Spleen (tissue), 11 donors: ENCODE data around the gene TRAF3IP3. TPM values are rescaled to one million over a fixed set of nuclear protein-coding genes. Genes with fewer than 3 reads are reported as not detected.

Experiments used
- DNase-seq: peaks from one replicate; pipeline ENCODE4 v3.0.0-alpha.2; 2020
- H3K27ac ChIP-seq, 8 donors: fragments of 200-600 bp; sonication (generic) in 7 of 8; 1 replicate in 4 of 8; 2 replicates in 4 of 8; pipeline versions ENCODE4 v1.5.0 to v1.8.0; 2016 to 2021; ENCODE audit warnings: inconsistent platforms in 4 of 8, mild to moderate bottlenecking in 4 of 8, moderate library complexity in 1 of 8
- H3K27me3 ChIP-seq, 7 donors: fragments of 200-600 bp; sonication (generic) in 6 of 7; replicated peaks in 1 of 7; 1 replicate in 4 of 7; 2 replicates in 3 of 7; pipeline versions ENCODE4 v1.5.0 to v1.8.0; 2016 to 2021; ENCODE audit warnings: inconsistent platforms in 3 of 7, mild to moderate bottlenecking in 1 of 7
- H3K36me3 ChIP-seq, 6 donors: fragments of 200-600 bp; sonication (generic) in 5 of 6; 1 replicate in 4 of 6; 2 replicates in 2 of 6; pipeline versions ENCODE4 v1.5.0 to v1.8.0; 2016 to 2021; ENCODE audit warnings: inconsistent platforms in 2 of 6
- H3K4me1 ChIP-seq, 6 donors: fragments of 200-600 bp; sonication (generic) in 5 of 6; 1 replicate in 3 of 6; 2 replicates in 3 of 6; pipeline versions ENCODE4 v1.5.0 to v1.8.0; 2016 to 2021; ENCODE audit warnings: inconsistent platforms in 3 of 6
- H3K4me3 ChIP-seq, 8 donors: fragments of 200-600 bp; sonication (generic) in 7 of 8; 1 replicate in 4 of 8; 2 replicates in 4 of 8; pipeline versions ENCODE4 v1.5.0 to v1.8.0; 2016 to 2021; ENCODE audit warnings: inconsistent platforms in 4 of 8, mild to moderate bottlenecking in 4 of 8, moderate library complexity in 2 of 8
- H3K9me3 ChIP-seq, 8 donors: fragments of 200-600 bp; sonication (generic) in 7 of 8; 1 replicate in 4 of 8; 2 replicates in 4 of 8; pipeline versions ENCODE4 v1.5.0 to v1.8.0; 2016 to 2021; ENCODE audit warnings: inconsistent platforms in 4 of 8
- POLR2A ChIP-seq, 3 donors: fragments of 450-650 bp; IDR thresholded peaks; one replicate each; pipeline ENCODE4 v1.5.1; 2017; ENCODE audit warnings: antibody characterized with exemption in 3 of 3, mild to moderate bottlenecking in 1 of 3
- POLR2AphosphoS5 ChIP-seq, 3 donors: sonication (generic); formaldehyde crosslinking; IDR thresholded peaks; one replicate each; pipeline ENCODE4 v1.5.1; 2017; ENCODE audit warnings: antibody characterized with exemption in 3 of 3
- WGBS, 5 donors: extraction: QIAGEN DNeasy Blood & Tissue Kit in 3 of 5; methylation state at CpG; one replicate each; pipeline versions ENCODE4 v1.1.5 to v1.1.7; 2013 to 2018; 5-methylcytosine and 5-hydroxymethylcytosine counted together
- intact Hi-C: fragments of 100-400 bp; cut with DNase I; formaldehyde crosslinking; loops from one replicate; pipeline ENCODE4 v1.15.0; 2023; ENCODE audit warnings: low total_unique reads
- polyA plus RNA-seq, 3 donors: library from polyadenylated mRNA; stranded (reverse); fragments of 200-250 nt; gene quantifications; one replicate each; pipeline ENCODE4 v1.2.1, GENCODE V29; 2013
- total RNA-seq, 7 donors: library from RNA; depleted of rRNA in 3 of 7; stranded (reverse); fragments of >200 nt in 3 of 7; fragmentation: NEBNext Ultra II Directional in 4 of 7; extraction: Animal tissue kit (Norgen Biotek cat#: 25700) in 4 of 7; gene quantifications; one replicate each; pipeline versions ENCODE4 v1.1.0 to v1.2.1, GENCODE V29; 2016 to 2021
- TF ChIP-seq, protein P1 (sequence below), 11 experiments: fragments of 200-600 bp in 7 of 11; fragments of 450-650 bp in 4 of 11; sonication (generic) in 4 of 11; IDR thresholded peaks in 8 of 11; conservative IDR thresholded peaks in 3 of 11; 1 replicate in 7 of 11; 2 replicates in 4 of 11; pipeline versions ENCODE4 v1.4.0 to v1.8.0; 2016 to 2021; ENCODE audit warnings: antibody characterized with exemption in 11 of 11, inconsistent platforms in 4 of 11, mild to moderate bottlenecking in 1 of 11
- donor health status: healthy with polysubstance abuse.
- donor health status: DM: no; HTN: no; CAD: no; lungs with moderate emphysema.
- donor health status: DM: no; HTN: no; CAD: no.
- donor health status: Bipolar disorder and iron deficiency.
- donor health status: healthy.
- donor health status: DM: no; HTN: no; CAD: no.
- donor health status: DM: yes; HTN: yes; CAD: no.

TRAF3IP3 gene
- total and polyA plus RNA-seq, 10 donors = 95.4 to 189 (median 108) TPM

DNA sequence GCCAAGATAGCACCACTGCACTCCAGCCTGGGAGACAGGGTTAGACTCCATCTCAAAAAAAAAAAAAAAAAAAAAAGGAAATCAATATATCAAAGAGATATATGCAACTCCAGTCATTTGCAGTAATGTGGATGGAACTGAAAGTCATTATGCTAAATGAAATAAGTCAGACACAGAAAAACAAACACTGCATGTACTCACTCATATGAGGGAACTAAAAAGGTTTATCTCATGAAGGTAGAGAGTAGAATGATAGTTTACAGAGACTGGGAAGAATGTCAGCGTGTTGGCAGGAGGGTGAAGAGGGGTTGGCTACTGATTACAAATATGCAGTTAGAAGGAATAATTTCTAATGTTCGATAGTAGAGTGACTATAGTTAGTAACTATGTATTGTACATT lies 38.0 kb upstream of the TRAF3IP3 start:
- no peak overlapping the region for H3K27ac ChIP-seq
- intact Hi-C loops = no loop called here
- DNase-seq = no peak
- no peaks in the 10 kb centered on the region for H3K9me3 ChIP-seq
- 83 to 87% (median 84%) methylated on average over 2 of the region's 2 CpGs for WGBS, 5 donors
- H3K27me3 ChIP-seq = no peaks in the 10 kb centered on the region
- TF ChIP-seq POLR2A (IDR thresholded peaks at IDR 0.05) (no peak), POLR2AphosphoS5 (IDR thresholded peaks at IDR 0.05) (no peak)
- TF ChIP-seq, protein P1, sequence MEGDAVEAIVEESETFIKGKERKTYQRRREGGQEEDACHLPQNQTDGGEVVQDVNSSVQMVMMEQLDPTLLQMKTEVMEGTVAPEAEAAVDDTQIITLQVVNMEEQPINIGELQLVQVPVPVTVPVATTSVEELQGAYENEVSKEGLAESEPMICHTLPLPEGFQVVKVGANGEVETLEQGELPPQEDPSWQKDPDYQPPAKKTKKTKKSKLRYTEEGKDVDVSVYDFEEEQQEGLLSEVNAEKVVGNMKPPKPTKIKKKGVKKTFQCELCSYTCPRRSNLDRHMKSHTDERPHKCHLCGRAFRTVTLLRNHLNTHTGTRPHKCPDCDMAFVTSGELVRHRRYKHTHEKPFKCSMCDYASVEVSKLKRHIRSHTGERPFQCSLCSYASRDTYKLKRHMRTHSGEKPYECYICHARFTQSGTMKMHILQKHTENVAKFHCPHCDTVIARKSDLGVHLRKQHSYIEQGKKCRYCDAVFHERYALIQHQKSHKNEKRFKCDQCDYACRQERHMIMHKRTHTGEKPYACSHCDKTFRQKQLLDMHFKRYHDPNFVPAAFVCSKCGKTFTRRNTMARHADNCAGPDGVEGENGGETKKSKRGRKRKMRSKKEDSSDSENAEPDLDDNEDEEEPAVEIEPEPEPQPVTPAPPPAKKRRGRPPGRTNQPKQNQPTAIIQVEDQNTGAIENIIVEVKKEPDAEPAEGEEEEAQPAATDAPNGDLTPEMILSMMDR (IDR thresholded peaks at IDR 0.05 in 8 of 11, conservative IDR thresholded peaks at IDR 0.05 in 3 of 11) = no peak
- H3K36me3 ChIP-seq = no peaks in the 10 kb centered on the region
- no peak overlapping the region for H3K4me3 ChIP-seq
- H3K4me1 ChIP-seq = no peaks in the 10 kb centered on the region

DNA sequence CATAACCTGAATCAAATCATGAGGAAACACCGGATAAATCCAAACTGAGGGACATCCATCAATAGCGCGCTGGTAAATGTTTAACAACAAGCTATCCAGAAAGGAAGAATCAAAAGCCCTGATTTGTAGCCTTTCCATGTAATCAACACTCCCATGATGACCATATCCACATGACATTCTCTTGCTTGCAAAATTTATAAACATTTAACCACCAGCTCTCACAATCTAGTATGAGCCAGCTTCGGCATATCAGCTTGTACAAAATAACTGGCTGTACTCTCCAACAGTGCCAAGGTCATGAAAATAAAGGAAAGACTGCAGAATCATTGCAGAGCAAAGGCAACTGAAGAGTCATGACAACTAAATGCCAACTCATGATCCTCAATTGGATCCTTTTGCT lies 35.5 kb upstream of the TRAF3IP3 start:
- Histone ChIP-seq H3K4me1 (no peaks in the 10 kb centered on the region), H3K27ac (no peak overlapping the region), H3K36me3 (no peaks in the 10 kb centered on the region), H3K4me3 (no peak overlapping the region), H3K27me3 (no peaks in the 10 kb centered on the region), H3K9me3 (no peaks in the 10 kb centered on the region)
- DNase-seq = no peak
- intact Hi-C loops = no loop called here
- TF ChIP-seq POLR2A (IDR thresholded peaks at IDR 0.05) (no peak), POLR2AphosphoS5 (IDR thresholded peaks at IDR 0.05) (no peak)
- TF ChIP-seq, protein P1 (IDR thresholded peaks at IDR 0.05 in 8 of 11, conservative IDR thresholded peaks at IDR 0.05 in 3 of 11) = no peak
- WGBS, 5 donors = 91 to 98% (median 94%) methylated on average over 4 of the region's 4 CpGs

GRCh38 chr1:209720826-209721225 lies 35.0 kb upstream of the TRAF3IP3 start:
- no peaks in the 10 kb centered on the region for H3K27me3 ChIP-seq
- WGBS, 5 donors = 85 to 93% (median 90%) methylated on average over 2 of the region's 2 CpGs
- H3K36me3 ChIP-seq = no peaks in the 10 kb centered on the region
- TF ChIP-seq POLR2AphosphoS5 (IDR thresholded peaks at IDR 0.05) = no peak
- TF ChIP-seq, protein P1 (IDR thresholded peaks at IDR 0.05 in 8 of 11, conservative IDR thresholded peaks at IDR 0.05 in 3 of 11) = no peak
- TF ChIP-seq POLR2A (IDR thresholded peaks at IDR 0.05) = no peak
- no peak overlapping the region for H3K27ac ChIP-seq
- H3K9me3 ChIP-seq = no peaks in the 10 kb centered on the region
- intact Hi-C loops = no loop called here
- DNase-seq = no peak
- no peak overlapping the region for H3K4me3 ChIP-seq
- H3K4me1 ChIP-seq = no peaks in the 10 kb centered on the region

- Histone ChIP-seq H3K36me3 (no peaks in the 10 kb centered on the region), H3K9me3 (no peaks in the 10 kb centered on the region), H3K4me3 (no peak overlapping the region), H3K27ac (no peak overlapping the region), H3K27me3 (no peaks in the 10 kb centered on the region), H3K4me1 (no peaks in the 10 kb centered on the region)
- WGBS, 5 donors = 72 to 92% (median 86%) methylated on average over 1 of the region's 1 CpG
- DNase-seq = no peak
- intact Hi-C loops = no loop called here
- no peak for TF ChIP-seq POLR2AphosphoS5 (IDR thresholded peaks at IDR 0.05)
- TF ChIP-seq, protein P1 (IDR thresholded peaks at IDR 0.05 in 8 of 11, conservative IDR thresholded peaks at IDR 0.05 in 3 of 11) = no peak
- TF ChIP-seq POLR2A (IDR thresholded peaks at IDR 0.05) = no peak
These were observed 34.5 kb upstream of the TRAF3IP3 start for GRCh38 chr1:209721323-209721722.
